ENCODE results near the gene ITSN1.

The ITSN1 gene

DNA sequence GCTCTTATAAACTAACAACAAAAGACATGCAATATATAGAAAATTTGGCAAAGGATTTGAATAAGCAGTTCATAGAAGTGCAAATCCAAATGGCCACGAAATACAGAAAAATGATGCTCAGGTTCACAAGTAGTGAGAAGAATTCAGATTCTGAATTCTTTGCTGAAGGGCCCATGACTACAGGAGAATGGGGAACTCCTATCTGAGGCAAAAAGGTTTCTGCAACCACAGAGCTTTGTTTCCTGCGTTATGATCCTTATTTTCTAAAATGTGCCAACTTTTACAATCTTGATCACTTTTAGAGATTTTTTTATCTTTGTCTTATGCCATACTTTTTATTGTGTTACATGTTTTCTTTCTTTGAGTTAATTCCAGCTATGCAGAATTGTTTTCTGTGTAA is 91.3 kb downstream of the ITSN1 start:
- DNase-seq = no peak

DNA sequence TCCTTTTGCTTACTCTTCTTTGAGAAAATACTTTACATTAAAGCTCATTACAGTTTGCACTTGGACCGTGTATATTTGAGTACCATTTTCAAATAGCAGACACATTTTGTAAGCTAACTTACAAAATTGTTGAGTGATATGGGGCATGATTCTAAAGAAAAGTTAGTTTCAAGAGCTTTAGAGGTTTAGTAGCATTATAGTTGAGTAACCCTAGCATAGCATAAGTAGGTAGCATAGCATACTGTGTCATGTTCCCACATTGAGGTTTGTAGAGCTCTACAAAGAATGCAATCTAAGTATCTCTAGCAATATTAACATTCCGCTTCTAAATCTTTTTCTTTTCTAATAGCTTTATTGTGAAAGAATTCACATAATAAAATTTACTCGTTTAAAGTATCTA is 92.0 kb downstream of the ITSN1 start:
- DNase-seq = no peak

DNA sequence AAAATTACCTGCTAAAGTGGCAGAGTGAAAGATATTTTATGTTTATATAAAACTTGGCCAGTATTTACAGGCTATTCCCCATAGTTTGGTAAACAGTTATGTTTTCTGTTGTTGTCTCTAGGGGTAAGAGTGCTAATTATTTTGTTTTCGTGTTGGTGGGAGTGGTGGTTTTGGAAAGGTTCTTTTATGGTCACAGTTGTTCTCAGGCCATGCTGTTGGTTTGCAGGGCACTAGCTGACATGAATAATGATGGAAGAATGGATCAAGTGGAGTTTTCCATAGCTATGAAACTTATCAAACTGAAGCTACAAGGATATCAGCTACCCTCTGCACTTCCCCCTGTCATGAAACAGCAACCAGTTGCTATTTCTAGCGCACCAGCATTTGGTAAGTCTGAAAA is 92.5 kb downstream of the ITSN1 start:
- DNase-seq = no peak

DNA sequence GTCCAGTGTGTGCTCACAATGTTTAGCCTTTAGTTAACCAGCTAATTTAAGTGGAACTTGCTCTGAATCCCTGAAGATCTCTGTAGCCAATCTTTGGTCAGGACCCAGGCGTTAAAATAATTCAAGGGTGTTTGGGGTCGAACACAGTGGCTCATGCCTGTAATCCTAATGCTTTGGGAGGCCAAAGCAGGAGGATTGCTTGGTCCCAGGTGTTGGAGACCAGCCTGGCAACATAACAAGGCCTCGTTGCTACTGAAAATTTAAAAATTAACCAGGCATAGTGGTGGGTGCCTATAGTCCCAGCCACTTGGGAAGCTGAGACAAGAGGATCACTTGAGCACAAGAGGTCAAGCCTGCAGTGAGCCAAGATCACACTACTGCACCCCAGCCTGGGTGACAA is 94.3 kb downstream of the ITSN1 start:
- DNase-seq = no peak

DNA sequence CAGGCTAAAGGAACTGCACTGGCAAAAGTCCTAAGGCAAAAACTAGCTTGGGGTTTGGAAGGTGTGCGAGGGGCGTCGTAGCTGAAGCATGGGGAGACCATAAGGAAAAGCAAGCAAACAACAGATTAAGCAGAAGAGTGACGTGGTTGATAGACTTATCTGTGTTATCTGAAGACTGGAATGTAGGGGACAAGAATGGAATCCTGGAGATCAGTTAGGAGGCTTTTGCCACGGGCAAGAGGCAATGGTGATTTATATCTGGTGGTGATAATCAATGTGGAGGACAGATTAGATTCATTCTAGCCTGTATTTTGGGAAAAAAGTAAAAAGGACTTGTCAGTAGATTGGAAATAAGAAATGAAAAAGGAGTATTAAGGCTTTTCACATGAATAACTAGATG is 97.4 kb downstream of the ITSN1 start:
- no peak for DNase-seq

DNA sequence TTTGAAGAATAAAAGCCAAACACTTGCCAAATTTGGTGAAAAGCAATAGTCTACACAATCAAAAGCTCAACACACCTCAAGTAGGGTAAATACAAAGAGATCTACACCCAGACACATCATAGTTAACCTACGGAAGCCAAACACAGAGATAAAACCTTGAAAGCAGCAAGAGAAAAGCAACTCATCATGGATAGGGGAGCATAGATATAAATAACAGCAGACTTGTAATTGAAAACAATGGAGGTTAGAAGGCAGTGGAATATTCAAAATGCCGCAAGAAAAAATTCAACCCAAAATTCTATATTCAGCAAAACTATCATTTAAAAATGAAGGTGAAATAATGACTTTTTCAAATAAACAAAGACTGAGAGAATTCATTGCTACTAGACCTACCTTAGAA is 105.1 kb downstream of the ITSN1 start:
- DNase-seq = no peak

DNA sequence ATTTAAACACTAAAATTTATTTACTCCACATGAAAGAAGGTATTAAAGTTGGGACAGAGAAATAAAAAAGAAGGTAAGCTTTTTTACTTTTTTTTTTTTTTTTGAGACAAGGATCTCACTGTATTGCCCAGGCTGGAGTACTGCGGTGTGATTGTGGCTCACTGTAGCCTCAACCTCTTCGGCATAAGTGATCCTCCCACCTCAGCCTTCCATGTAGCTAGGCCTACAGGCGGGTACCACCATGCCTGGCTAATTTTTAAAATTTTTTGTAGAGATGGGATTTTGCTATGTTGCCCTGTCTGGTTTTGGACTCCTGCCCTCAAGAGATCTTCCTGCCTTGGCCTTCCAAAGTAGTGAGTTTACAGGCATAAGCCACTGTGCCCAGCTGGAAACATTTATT is 106.6 kb downstream of the ITSN1 start:
- no peak for DNase-seq

DNA sequence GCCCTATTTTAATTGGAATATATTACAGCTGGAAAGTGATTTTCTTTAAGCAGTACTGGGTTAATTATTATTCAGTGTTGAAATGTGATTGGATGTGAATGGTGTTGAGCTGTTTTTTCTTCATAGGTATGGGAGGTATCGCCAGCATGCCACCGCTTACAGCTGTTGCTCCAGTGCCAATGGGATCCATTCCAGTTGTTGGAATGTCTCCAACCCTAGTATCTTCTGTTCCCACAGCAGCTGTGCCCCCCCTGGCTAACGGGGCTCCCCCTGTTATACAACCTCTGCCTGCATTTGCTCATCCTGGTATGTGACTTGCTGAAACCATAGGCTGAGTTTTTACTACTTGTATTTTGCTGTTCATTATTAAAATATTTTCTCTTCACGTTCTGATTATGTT is 107.7 kb downstream of the ITSN1 start:
- no peak for DNase-seq

DNA sequence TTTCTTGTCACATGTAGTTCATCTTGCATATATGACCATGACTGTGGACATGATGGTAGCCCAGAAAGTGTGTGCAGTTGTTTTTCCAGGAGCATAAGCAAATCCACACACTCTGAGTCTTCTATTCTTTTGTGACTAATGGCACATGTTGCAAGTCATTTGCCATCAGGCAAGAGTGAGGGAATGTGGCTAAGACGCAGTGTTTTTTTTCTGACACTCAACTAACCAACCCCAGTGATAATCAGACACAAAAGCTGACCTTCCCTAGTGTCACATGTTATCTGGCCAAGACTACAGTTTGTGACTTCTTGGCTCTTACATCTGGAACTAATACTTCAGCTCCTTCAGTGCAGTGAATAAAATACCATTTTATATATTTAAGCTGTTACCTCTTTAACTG is 108.8 kb downstream of the ITSN1 start:
- DNase-seq = no peak

DNA sequence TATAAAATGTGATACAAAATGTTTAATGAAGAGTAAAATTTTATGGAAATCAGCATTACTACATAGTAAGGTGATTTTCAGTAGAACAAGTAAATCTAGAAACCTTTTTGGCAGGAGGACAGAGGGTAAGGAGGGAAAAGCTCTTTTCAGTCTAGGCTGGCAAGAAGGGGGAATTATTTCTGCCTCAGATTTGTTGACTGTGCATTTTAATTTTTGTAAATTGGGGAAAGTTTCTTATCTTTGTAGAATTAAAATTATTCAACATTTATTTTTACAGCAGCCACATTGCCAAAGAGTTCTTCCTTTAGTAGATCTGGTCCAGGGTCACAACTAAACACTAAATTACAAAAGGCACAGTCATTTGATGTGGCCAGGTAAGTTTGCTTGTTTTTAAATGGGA is 109.2 kb downstream of the ITSN1 start:
- no peak for DNase-seq

DNA sequence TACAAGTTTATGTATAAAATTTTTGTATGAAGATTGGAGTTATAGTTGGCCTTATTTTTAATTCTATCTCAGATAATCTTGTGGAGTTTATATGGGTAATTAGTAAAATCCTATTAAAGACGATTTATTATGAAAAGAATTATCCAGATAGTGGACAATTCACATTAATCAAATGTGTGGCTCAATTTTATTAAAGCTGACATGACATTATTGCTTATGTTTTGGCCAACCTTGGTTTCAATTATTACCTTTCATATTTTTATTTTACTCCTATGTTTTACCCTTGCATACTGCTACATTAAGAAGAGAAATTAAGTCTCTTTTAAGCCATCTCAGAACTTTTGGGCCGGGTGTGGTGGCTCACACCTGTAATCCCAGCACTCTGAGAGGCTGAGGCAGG is 110.0 kb downstream of the ITSN1 start:
- no peak for DNase-seq

DNA sequence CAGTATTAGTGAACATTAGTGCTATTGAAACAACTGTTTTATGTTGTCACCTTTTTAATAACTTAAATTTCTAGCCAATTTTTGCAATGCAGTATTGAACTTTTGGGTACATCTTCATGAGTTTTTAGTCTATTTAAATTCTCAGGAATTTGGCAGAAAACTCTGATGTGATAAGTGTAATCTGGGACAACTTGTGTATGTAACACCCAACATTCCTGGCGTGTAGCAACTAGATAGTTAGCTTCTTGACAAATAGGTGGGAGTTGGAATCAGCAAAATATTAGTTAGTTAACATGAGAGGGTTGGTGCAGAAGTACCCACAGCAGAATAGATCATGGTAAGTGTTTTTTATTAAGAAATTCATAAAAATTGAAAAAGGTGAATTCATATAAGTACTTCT is 111.6 kb downstream of the ITSN1 start:
- no peak for DNase-seq

DNA sequence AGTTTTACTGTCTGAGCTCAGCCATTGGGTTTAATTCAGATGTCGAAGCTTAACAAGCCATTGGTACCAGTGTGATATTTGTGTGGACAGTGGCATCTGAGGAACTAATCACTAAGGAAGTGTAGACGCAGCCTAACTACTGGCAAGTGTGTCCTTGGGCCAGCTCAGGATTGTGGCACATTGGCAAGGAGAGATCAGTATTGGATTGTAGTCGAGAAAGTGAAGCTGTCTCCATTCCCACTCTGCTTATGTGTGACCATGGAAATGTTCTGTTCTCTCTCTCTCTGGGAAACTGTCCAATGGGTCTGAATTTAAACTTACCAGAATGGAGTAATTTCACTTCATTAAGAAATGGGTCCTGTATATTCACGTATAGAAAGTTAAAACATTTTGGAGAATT is 112.2 kb downstream of the ITSN1 start:
- DNase-seq = no peak

DNA sequence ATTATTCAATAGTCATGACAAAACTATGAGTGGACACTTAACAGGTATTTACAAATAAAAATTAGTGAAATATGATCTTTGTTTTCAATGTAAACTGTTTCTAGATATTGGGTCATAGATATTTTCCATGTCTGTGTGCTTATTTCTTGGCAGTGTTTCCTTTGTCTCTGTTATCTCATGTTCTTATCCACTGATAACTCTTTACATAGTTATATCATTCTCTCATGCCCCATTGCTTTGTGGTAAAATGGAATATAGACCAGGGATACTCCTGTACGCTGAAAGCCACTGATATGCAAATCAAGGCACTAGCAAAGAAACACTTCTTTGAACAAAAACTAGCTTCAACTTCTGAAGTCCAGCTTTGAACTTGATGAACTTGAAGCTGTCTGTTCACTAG is 113.1 kb downstream of the ITSN1 start:
- DNase-seq = no peak

DNA sequence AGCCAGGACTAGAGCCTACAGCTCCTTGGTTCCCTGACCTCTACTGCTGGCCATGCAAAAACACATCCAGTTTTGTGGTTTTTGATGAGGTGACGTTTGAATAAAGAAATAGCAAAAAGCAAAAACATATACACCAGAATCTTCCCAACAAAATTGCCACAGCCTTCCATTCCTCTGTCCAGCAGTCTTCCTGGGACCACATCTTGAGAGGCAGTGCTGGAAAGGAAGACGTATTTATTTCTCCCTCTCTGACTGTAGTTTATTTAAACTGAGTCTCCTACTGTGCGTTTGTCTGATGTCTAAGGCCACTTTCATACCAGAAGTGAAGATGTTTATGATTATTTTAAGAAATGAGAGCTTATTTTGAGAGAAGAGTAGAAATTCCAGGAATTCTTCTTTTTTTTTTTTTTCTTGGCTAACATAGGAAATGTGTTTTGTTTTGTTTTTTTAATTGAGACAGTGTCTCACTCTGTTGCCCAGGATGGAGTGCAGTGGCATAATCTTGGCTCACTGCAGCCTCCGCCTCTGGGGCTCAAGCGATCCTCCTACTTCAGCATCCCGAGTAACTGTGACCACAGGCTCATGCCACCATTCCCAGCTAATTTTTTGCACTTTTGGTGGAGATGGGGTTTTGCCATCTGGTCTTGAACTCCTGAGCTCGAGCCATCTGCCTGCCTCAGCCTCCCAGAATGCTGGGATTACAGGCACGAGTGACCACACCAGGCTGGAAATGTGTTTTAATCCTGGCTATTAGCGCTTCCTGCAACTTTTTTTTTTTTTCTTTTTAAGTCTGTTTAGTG is 118.5 kb downstream of the ITSN1 start:
- no peak for DNase-seq

DNA sequence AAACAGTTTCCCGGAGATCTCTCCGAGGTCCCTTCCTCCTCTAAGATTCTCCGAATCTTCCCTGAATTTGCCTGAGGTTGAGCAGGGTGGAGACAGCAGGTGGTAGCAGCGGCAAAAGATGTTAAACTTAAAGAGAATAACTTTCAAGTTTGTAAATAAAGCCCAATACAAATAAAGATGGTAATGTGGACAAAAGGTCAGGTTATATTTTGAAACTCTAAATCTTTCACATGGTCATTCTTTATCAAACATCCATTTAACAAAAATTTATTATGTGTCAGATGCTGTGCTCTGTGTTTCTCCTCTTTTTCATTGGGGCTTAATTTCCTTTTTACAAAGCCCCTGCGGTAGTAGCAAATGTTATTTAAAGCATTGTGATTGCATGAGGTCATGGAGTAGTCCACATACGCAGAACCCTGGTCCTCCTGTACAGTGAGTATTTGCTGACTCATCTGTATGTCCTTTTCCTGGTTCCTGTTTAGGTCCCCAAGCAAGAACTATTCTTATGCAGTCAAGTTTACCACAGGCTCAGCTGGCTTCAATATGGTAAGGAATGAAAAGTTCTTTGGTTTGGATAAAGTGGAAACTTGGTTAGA is 119.2 kb downstream of the ITSN1 start:
- no peak for DNase-seq

DNA sequence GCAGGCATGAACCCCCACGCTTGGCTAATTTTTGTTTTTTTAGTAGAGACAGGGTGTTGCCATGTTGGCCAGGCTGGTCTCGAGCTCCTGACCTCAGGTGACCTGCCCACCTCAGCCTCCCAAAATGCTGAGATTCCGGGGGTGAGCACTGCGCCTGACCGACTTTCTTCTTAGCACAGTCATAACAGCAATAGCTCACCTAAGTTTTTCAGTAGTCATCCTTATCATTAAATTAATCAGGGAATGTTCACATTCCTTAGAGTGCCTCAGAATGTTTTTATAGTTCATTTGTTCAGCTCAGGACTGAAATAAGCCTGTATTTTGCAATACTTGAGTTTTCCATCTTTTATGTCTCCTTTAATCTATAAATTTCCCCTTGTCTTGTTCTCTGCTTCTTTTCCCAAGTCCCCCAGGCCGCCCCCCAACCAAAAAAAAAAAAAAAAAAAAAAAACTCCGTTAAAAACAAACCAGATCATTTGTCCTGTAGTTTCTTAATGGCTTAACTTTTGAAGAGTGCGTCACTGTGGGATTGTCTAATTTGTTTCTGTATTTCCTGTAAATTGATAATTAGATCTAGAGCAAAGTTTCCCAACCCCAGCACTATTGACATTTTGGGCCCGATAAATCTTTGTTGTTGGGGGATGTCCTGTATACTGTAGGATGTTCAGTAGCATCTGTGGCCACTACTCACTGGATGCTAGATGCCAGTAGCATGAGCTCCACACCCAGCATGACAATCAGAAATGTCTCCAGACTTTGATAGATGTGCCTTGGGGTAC is 120.7 kb downstream of the ITSN1 start:
- DNase-seq = no peak

DNA sequence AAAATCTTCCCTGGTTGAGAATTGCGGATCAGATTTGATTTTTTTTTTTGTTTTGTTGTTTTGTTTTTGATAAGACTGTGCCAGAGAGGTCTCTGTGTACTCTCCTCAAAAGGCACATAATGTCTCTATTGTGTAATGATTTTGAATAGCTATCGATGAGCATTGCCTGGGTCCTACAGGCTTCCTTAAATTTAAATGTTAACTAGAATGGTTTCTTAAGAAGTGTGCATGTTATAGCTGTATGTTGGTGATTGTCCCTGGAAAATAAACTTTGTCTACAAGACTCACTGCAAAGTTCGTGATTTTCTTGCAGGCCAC is 121.2 kb downstream of the ITSN1 start:
- DNase-seq = no peak

DNA sequence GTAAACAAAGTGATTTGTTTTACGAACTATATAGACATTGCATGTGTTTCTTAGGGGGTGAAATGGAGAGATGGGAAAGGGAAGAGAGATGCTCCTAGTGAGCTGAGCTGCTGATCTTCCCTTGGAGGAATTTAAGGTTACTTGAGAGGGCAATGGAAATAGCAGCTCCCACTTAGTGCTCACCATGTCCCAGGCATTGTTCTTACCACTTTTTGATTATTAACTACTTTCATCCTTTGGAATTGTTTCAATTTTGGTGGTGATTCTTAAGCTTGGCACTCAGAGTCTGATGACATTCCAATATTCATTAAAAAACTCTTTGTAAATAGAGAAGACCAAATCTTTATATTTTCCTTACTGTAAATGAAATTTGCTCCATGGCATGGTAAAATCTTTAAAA is 124.9 kb downstream of the ITSN1 start:
- no peak for DNase-seq

DNA sequence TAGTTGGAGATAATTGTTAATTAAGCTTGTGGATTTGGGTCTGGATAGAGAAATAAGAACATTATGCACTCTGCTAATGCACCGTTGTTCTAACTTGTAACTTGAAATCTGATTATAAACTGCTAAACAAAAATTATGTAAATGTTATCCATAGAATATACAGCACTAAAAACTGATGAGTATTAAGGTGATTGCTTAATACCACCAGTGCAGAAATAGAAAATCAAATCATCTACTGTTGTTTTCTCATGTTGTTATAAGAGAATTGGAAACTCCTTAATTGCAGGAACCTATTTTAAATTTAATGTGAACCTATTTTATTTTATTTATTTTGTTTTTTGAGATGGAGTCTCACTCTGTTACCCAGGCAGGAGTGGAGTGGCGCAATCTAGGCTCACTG is 125.7 kb downstream of the ITSN1 start:
- DNase-seq = no peak

DNA sequence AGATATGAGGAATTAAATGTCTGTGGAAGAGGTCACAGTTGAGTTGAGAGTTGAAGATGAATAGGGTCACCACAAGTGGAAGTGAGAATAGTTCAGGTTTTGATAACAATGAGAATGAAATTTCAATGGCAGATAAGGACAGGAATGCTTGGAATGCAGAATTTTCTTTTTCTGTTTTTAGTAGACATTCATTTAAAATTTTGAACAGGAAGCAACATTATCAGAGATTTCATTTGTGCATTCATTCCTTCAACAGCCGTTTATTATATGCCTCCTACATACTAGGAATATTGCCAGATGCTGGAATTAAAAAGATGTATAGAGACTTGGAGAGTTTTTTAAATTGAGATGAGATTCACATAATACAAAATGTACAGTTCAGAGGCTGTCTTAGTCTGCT is 126.8 kb downstream of the ITSN1 start:
- DNase-seq = no peak

DNA sequence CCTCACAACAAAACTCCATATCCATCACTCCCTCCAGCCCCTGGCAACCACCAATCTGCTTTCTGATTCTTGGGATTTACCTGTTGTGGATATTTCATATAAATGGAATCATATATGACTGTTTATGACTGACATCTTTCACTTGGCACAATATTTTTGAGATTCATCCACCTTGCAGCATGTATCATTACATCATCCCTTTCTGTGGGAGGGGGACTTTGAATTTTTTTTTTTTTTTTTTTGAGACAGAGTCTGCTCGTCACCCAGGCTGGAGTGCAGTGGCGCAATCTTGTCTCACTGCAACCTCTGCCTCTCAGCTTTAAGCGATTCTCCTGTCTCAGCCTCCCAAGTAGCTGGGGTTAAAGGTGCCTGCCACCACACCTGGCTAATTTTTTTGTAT is 128.2 kb downstream of the ITSN1 start:
- no peak for DNase-seq

DNA sequence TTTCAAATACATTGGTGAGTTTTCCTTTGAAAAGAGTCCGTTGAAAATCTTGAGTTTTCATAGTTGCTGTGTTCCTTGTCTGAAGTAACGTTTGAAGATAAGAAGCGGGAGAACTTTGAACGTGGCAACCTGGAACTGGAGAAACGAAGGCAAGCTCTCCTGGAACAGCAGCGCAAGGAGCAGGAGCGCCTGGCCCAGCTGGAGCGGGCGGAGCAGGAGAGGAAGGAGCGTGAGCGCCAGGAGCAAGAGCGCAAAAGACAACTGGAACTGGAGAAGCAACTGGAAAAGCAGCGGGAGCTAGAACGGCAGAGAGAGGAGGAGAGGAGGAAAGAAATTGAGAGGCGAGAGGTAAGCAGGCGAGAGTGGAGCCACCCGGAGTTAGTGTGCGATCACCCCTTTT is 129.7 kb downstream of the ITSN1 start:
- no peak for DNase-seq

DNA sequence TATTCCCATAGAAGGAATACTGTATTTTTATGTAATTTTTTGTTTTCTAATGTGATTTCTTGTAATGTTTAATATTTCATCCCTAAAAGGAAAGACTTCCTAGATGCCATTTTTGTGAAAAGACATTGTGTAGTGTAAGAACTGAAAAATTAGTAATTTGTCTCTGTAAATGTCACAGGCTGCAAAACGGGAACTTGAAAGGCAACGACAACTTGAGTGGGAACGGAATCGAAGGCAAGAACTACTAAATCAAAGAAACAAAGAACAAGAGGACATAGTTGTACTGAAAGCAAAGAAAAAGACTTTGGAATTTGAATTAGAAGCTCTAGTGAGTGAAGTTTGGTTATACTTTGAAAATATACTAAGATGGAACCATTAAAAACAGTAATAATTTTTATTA is 132.2 kb downstream of the ITSN1 start:
- DNase-seq = no peak
